ENCODE data around the gene TMEM63B.

- no peak for TF ChIP-seq TSHZ2 (CRISPR knock-in tag; IDR thresholded peaks at IDR 0.05)
- no peak for TF ChIP-seq BACH2 (CRISPR knock-in tag; IDR thresholded peaks at IDR 0.05; ENCODE audit: borderline replicate concordance)
- no peak for TF ChIP-seq ZNF565 (CRISPR knock-in tag; conservative IDR thresholded peaks at IDR 0.05; ENCODE audit: low read depth)
- no peak for TF ChIP-seq ESRRG (CRISPR knock-in tag; IDR thresholded peaks at IDR 0.05)
- TF ChIP-seq CSRNP3 (CRISPR knock-in tag; IDR thresholded peaks at IDR 0.05) = no peak
- TF ChIP-seq ARNTL (CRISPR knock-in tag; IDR thresholded peaks at IDR 0.05; ENCODE audit: borderline replicate concordance, low read depth) = no peak
- no peak for TF ChIP-seq ZFP3 (CRISPR knock-in tag; IDR thresholded peaks at IDR 0.05)
- no peak for TF ChIP-seq TOX (CRISPR knock-in tag; IDR thresholded peaks at IDR 0.05; ENCODE audit: borderline replicate concordance)
- no peak for TF ChIP-seq POU6F1 (CRISPR knock-in tag; IDR thresholded peaks at IDR 0.05; ENCODE audit: borderline replicate concordance, low read depth)
- TF ChIP-seq OSR1 (CRISPR knock-in tag; IDR thresholded peaks at IDR 0.05) = no peak
- no peak for TF ChIP-seq GLIS3 (CRISPR knock-in tag; IDR thresholded peaks at IDR 0.05)
- no peak for TF ChIP-seq PATZ1 (CRISPR knock-in tag; IDR thresholded peaks at IDR 0.05; ENCODE audit: borderline replicate concordance)
Observed at GRCh38 chr6:44111434-44112417, 15.6 kb upstream of the TMEM63B start.

Data from SK-N-SH treated with all-trans-retinoic acid at 6 μM for 48 hours (cell line).